ENCODE results near the gene ZFAND2B. TPM values are rescaled to one million over a fixed set of nuclear protein-coding genes. Genes with fewer than 3 reads are reported as not detected.

Gene ZFAND2B
- total and polyA plus RNA-seq, 2 donors (not counting 1 experiment from before 2014, with no cell fraction given) = 55.2 to 115 TPM

- ATAC-seq (ENCODE audit: low read depth) (no peak), DNase-seq (no peak)
- Histone ChIP-seq H3K9ac (ENCODE audit: low read length) (peak overlapping the region; percentile 97), H3K4me1 (ENCODE audit: control insufficient read depth in 2 of 2, insufficient read depth in 2 of 2, low read length in 2 of 2) (peaks cover 17 to 55% of the 10 kb centered on the region in 2 donors), H4K20me1 (ENCODE audit: control insufficient read depth, insufficient read depth, low read length, poor library complexity, severe bottlenecking) (peaks cover 47% of the 10 kb centered on the region), H3K79me2 (ENCODE audit: control insufficient read depth, insufficient read depth, low read length) (peaks cover 43% of the 10 kb centered on the region), H3K9me3 (ENCODE audit: control extremely low read depth in 1 of 3, control insufficient read depth in 2 of 3, insufficient read depth in 1 of 3, low read length in 2 of 3) (no peaks in the 10 kb centered on the region), H3K4me3 (ENCODE audit: control extremely low read depth in 1 of 5, extremely low read depth in 1 of 5, insufficient read depth in 1 of 5, low read depth in 2 of 5, low read length in 4 of 5) (peak overlapping the region; percentile 71 to 97 (median 94)), H3K27me3 (replicated peaks in 1 of 4; ENCODE audit: control extremely low read depth in 1 of 4, control insufficient read depth in 3 of 4, insufficient read depth in 4 of 4, low read length in 3 of 4) (no peaks in the 10 kb centered on the region), H3K27ac (ENCODE audit: low read length in 2 of 2) (peak overlapping the region; percentile 94 to 97), H3K36me3 (replicated peaks in 1 of 2; ENCODE audit: control extremely low read depth in 1 of 2, control insufficient read depth in 1 of 2, extremely low read depth in 1 of 2, insufficient read depth in 2 of 2, low read length in 1 of 2) (peaks cover 3 to 53% of the 10 kb centered on the region in 2 experiments), H3K4me2 (replicated peaks; ENCODE audit: low read depth, low read length, poor library complexity, severe bottlenecking) (peak overlapping the region; percentile 83), H2AFZ (ENCODE audit: insufficient read depth, low read depth, low read length, poor library complexity, severe bottlenecking) (no peak overlapping the region)
- no peaks in the 10 kb centered on the region for H3K9me3 Mint-ChIP-seq (ENCODE audit: insufficient read depth)
- intact Hi-C loops (cut with micrococcal nuclease) = loop anchor here (5.0 kb wide), 2 partner anchors 322 to 958 kb away; partner anchors contain the start of genes ARPC2 and GMPPA
- H3K4me1 Mint-ChIP-seq = peaks cover 42% of the 10 kb centered on the region
- POLR2A ChIA-PET = interaction anchor here (0.5 to 4.0 kb wide), 10 partner anchors 16 to 212 kb away, joined by 3 to 46 read pairs (median 10); partner anchors contain the start of genes ANKZF1, ATG9A, DNAJB2 and DNPEP
- H3K27me3 Mint-ChIP-seq = no peaks in the 10 kb centered on the region
- peak overlapping the region; percentile 99 for H3K4me3 Mint-ChIP-seq
- CTCF ChIA-PET = interaction anchor here (0.8 to 8.6 kb wide), 14 partner anchors 9 to 299 kb away, joined by 3 to 136 read pairs (median 10); partner anchors contain the start of genes ABCB6, ANKZF1, ATG9A and DNAJB2
- peak overlapping the region; percentile 65 for H3K27ac Mint-ChIP-seq
- 87% methylated on average over 6 of the region's 7 CpGs for WGBS (ENCODE audit: insufficient coverage)
- TF ChIP-seq, protein P1, sequence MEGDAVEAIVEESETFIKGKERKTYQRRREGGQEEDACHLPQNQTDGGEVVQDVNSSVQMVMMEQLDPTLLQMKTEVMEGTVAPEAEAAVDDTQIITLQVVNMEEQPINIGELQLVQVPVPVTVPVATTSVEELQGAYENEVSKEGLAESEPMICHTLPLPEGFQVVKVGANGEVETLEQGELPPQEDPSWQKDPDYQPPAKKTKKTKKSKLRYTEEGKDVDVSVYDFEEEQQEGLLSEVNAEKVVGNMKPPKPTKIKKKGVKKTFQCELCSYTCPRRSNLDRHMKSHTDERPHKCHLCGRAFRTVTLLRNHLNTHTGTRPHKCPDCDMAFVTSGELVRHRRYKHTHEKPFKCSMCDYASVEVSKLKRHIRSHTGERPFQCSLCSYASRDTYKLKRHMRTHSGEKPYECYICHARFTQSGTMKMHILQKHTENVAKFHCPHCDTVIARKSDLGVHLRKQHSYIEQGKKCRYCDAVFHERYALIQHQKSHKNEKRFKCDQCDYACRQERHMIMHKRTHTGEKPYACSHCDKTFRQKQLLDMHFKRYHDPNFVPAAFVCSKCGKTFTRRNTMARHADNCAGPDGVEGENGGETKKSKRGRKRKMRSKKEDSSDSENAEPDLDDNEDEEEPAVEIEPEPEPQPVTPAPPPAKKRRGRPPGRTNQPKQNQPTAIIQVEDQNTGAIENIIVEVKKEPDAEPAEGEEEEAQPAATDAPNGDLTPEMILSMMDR (IDR thresholded peaks at IDR 0.05) = no peak
- TF ChIP-seq EZH2 (IDR thresholded peaks at IDR 0.05; ENCODE audit: borderline replicate concordance, insufficient read depth, low read depth, low read length, poor library complexity, severe bottlenecking) = no peak
Measured at GRCh38 chr2:219175486-219175885, 31.1 kb upstream of the ZFAND2B start.

Data from B cell (primary cell).